IMR-90 (cell line): ENCODE measurements around the gene MAS1L. TPM values are rescaled to one million over a fixed set of nuclear protein-coding genes. Genes with fewer than 3 reads are reported as not detected.

Experiments used
- ATAC-seq: fragments of 200-7000 bp; cut with Tn5 transposase; 2 replicates; pipeline ENCODE4 v1.9.1; 2020; ENCODE audit warnings: low read depth, mild to moderate bottlenecking, moderate library complexity
- BruUV-seq: library from RNA; stranded (reverse); fragments of 400-500 nt; replicated peaks from 2 replicates; lab custom pipeline; 2021; lab: Mats Ljungman, UMichigan
- CTCF ChIA-PET: fragments of 300-600 bp; formaldehyde crosslinking; extraction: SDS; loops from one replicate; lab custom pipeline; 2021; ENCODE audit warnings: antibody characterized with exemption; lab: Yijun Ruan, JAX
- POLR2A ChIA-PET: fragments of 300-600 bp; sonication (Branson Sonifier 250); formaldehyde crosslinking; loops from one replicate; lab custom pipeline; 2022; ENCODE audit warnings: antibody characterized with exemption; ENCODE audit not compliant: unreplicated experiment; lab: Charles Lee
- DNase-seq: peaks from one replicate; pipeline ENCODE4 v3.0.0; 2013
- H2AFZ ChIP-seq: replicated peaks from 2 replicates; pipeline ENCODE3; 2013; ENCODE audit warnings: low read length, mild to moderate bottlenecking; ENCODE audit not compliant: poor library complexity
- H2AK5ac ChIP-seq: 2 replicates; pipeline ENCODE4 v1.6.1; 2013; ENCODE audit warnings: low read depth, low read length, inconsistent platforms
- H2AK9ac ChIP-seq: replicated peaks from 2 replicates; pipeline ENCODE3; 2013; ENCODE audit warnings: mild to moderate bottlenecking, low read depth, low read length, moderate library complexity; ENCODE audit not compliant: poor library complexity
- H2BK120ac ChIP-seq: 2 replicates; pipeline ENCODE4 v1.6.1; 2013; ENCODE audit warnings: low read depth, low read length, inconsistent platforms
- H2BK15ac ChIP-seq: 3 replicates; pipeline ENCODE4 v1.6.1; 2013; ENCODE audit warnings: low read depth, low read length, inconsistent platforms
- H2BK20ac ChIP-seq: 2 replicates; pipeline ENCODE4 v1.6.1; 2013; ENCODE audit warnings: low read depth, mild to moderate bottlenecking, inconsistent platforms, low read length, moderate library complexity
- H2BK5ac ChIP-seq: 2 replicates; pipeline ENCODE4 v1.6.1; 2013; ENCODE audit warnings: mild to moderate bottlenecking, low read depth, low read length, inconsistent platforms; ENCODE audit not compliant: poor library complexity, severe bottlenecking
- H3K14ac ChIP-seq: replicated peaks from 2 replicates; pipeline ENCODE4 v1.6.1; 2013; ENCODE audit warnings: low read depth, low read length, inconsistent platforms
- H3K18ac ChIP-seq: 2 replicates; pipeline ENCODE4 v1.6.1; 2013; ENCODE audit warnings: low read depth, low read length, control low read depth
- H3K23ac ChIP-seq: 2 replicates; pipeline ENCODE4 v1.6.1; 2013; ENCODE audit warnings: low read depth, low read length, inconsistent platforms
- H3K27ac ChIP-seq: 2 replicates; pipeline ENCODE4 v1.5.1; 2013; ENCODE audit warnings: mild to moderate bottlenecking, control low read depth, low read length; ENCODE audit not compliant: insufficient read depth
- H3K27me3 ChIP-seq: 2 replicates; pipeline ENCODE4 v1.6.1; 2013; ENCODE audit warnings: low read length; ENCODE audit not compliant: control insufficient read depth, insufficient read depth
- H3K36me3 ChIP-seq: 2 replicates; pipeline ENCODE4 v1.6.1; 2013; ENCODE audit warnings: low read length, mixed read lengths; ENCODE audit not compliant: control insufficient read depth, insufficient read depth
- H3K4ac ChIP-seq: 2 replicates; pipeline ENCODE4 v1.6.1; 2013; ENCODE audit warnings: low read depth, low read length, inconsistent platforms
- H3K4me1 ChIP-seq: 2 replicates; pipeline ENCODE4 v1.6.1; 2013; ENCODE audit warnings: low read length, mixed read lengths; ENCODE audit not compliant: control insufficient read depth, insufficient read depth
- H3K4me2 ChIP-seq: 2 replicates; pipeline ENCODE4 v1.6.1; 2013; ENCODE audit warnings: low read depth, mild to moderate bottlenecking, control low read depth, low read length, moderate library complexity
- H3K4me3 ChIP-seq: 2 replicates; pipeline ENCODE4 v1.5.1; 2013; ENCODE audit warnings: low read depth, mild to moderate bottlenecking, control low read depth, low read length, moderate library complexity; ENCODE audit not compliant: insufficient read depth
- H3K56ac ChIP-seq: 2 replicates; pipeline ENCODE4 v1.6.1; 2013; ENCODE audit warnings: low read length, inconsistent platforms; ENCODE audit not compliant: insufficient read depth; ENCODE audit errors: extremely low read depth
- H3K79me1 ChIP-seq, 2 experiments: 2 replicates each; pipeline ENCODE4 v1.6.1; 2013; ENCODE audit warnings: low read length in 2 of 2, inconsistent platforms in 1 of 2, low read depth in 1 of 2
- H3K9ac ChIP-seq: 2 replicates; pipeline ENCODE4 v1.6.1; 2013; ENCODE audit warnings: low read depth, low read length, control low read depth
- H3K9me1 ChIP-seq: 2 replicates; pipeline ENCODE4 v1.6.1; 2013; ENCODE audit warnings: low read length, inconsistent platforms; ENCODE audit not compliant: insufficient read depth
- H3K9me3 ChIP-seq: 2 replicates; pipeline ENCODE4 v1.6.1; 2013; ENCODE audit warnings: low read length; ENCODE audit not compliant: control insufficient read depth, insufficient read depth
- H4K20me1 ChIP-seq: 2 replicates; pipeline ENCODE4 v1.6.1; 2013; ENCODE audit warnings: low read length, inconsistent platforms; ENCODE audit not compliant: insufficient read depth
- H4K5ac ChIP-seq: 2 replicates; pipeline ENCODE4 v1.6.1; 2013; ENCODE audit warnings: mild to moderate bottlenecking, low read depth, low read length, control low read depth
- H4K8ac ChIP-seq, 2 experiments: 2 replicates each; pipeline ENCODE4 v1.6.1; 2013; ENCODE audit warnings: low read depth in 2 of 2, low read length in 2 of 2, control low read depth in 1 of 2, inconsistent platforms in 1 of 2
- H4K91ac ChIP-seq: 2 replicates; pipeline ENCODE4 v1.6.1; 2013; ENCODE audit warnings: low read depth, low read length, inconsistent platforms; ENCODE audit not compliant: insufficient read depth
- BHLHE40 ChIP-seq: fragments of 150-350 bp; IDR thresholded peaks from 2 replicates; pipeline ENCODE4 v1.6.1; 2016; ENCODE audit warnings: mild to moderate bottlenecking, low read depth, low read length
- CEBPB ChIP-seq: IDR thresholded peaks from 2 replicates; pipeline ENCODE4 v1.6.1; 2012; ENCODE audit warnings: low read depth, low read length, improper control_type of control experiment
- CHD1 ChIP-seq: IDR thresholded peaks from 2 replicates; pipeline ENCODE4 v1.6.1; 2012; ENCODE audit warnings: low read depth, low read length, improper control_type of control experiment
- CTCF ChIP-seq: conservative IDR thresholded peaks from 2 replicates; pipeline ENCODE4 v1.5.1; 2012; ENCODE audit warnings: mild to moderate bottlenecking, low read depth, low read length, improper control_type of control experiment
- FOS ChIP-seq: fragments of 150-350 bp; IDR thresholded peaks from 2 replicates; pipeline ENCODE4 v1.6.1; 2016; ENCODE audit warnings: low read depth, low read length
- MAZ ChIP-seq: IDR thresholded peaks from 2 replicates; pipeline ENCODE4 v1.6.1; 2012; ENCODE audit warnings: low read depth, mild to moderate bottlenecking, low read length, improper control_type of control experiment, moderate library complexity, borderline replicate concordance
- MXI1 ChIP-seq: IDR thresholded peaks from 2 replicates; pipeline ENCODE4 v1.6.1; 2012; ENCODE audit warnings: low read depth, mild to moderate bottlenecking, low read length, moderate library complexity, borderline replicate concordance
- RAD21 ChIP-seq: IDR thresholded peaks from 2 replicates; pipeline ENCODE4 v1.6.1; 2012; ENCODE audit warnings: low read length, improper control_type of control experiment
- RCOR1 ChIP-seq: IDR thresholded peaks from 2 replicates; pipeline ENCODE4 v1.6.1; 2012; ENCODE audit warnings: mild to moderate bottlenecking, low read length, improper control_type of control experiment; ENCODE audit not compliant: insufficient replicate concordance
- RFX5 ChIP-seq: IDR thresholded peaks from 2 replicates; pipeline ENCODE4 v1.8.0; 2012; ENCODE audit warnings: low read depth, mild to moderate bottlenecking, low read length, moderate library complexity
- SMC3 ChIP-seq: fragments of 150-350 bp; IDR thresholded peaks from 2 replicates; pipeline ENCODE4 v1.6.1; 2016; ENCODE audit warnings: low read depth, mild to moderate bottlenecking, antibody characterized with exemption, low read length, moderate library complexity
- USF2 ChIP-seq: fragments of 150-350 bp; IDR thresholded peaks from 2 replicates; pipeline ENCODE4 v1.6.1; 2017; ENCODE audit warnings: mild to moderate bottlenecking, antibody characterized with exemption, low read length, low read depth
- WGBS, 2 experiments: methylation state at CpG; one replicate each; pipeline versions ENCODE4 v1.1.5 to v1.1.7; 2013; ENCODE audit warnings: missing lambda C conversion rate in 2 of 2; ENCODE audit not compliant: insufficient read length in 1 of 2; ENCODE audit errors: extremely low coverage in 2 of 2; 5-methylcytosine and 5-hydroxymethylcytosine counted together
- dilution Hi-C: fragments of 300-500 bp; cut with HindIII; formaldehyde crosslinking; loops from one replicate; pipeline ENCODE4 v1.14.3; 2018; ENCODE audit warnings: low sequenced_read_pairs; ENCODE audit not compliant: unreplicated experiment
- in situ Hi-C: fragments of 300-500 bp; cut with MboI; formaldehyde crosslinking; loops from 3 replicates; pipeline ENCODE4 v1.14.3; 2019; ENCODE audit warnings: low sequenced_read_pairs, inconsistent platforms, mixed read lengths
- intact Hi-C: fragments of 100-400 bp; cut with micrococcal nuclease; formaldehyde crosslinking; loops from 2 replicates; pipeline ENCODE4 v1.10.0; 2022
- polyA plus RNA-seq, 3 experiments: library from polyadenylated mRNA; depleted of rRNA; stranded (reverse); fragments of >200 nt; gene quantifications; 2 replicates each; pipeline ENCODE4 v1.2.3, GENCODE V29; 2012; ENCODE audit warnings: low replicate concordance in 1 of 3
- total RNA-seq: library from RNA; depleted of rRNA; stranded (reverse); fragments of >200 nt; gene quantifications from 2 replicates; pipeline ENCODE4 v1.2.3, GENCODE V29; 2012

Gene MAS1L
- total and polyA plus RNA-seq, 2 of the 4 experiments (the other 2 are of a cell fraction), result not detected

GRCh38 chr6:29490552-29490951, 2.8 kb upstream of the MAS1L start:
- Histone ChIP-seq H3K79me1 (no peaks in the 10 kb centered on the region), H4K91ac (no peak overlapping the region), H3K23ac (no peak overlapping the region), H4K20me1 (no peaks in the 10 kb centered on the region), H3K4me3 (no peak overlapping the region), H3K36me3 (no peaks in the 10 kb centered on the region), H3K4me2 (no peak overlapping the region), H3K27ac (no peak overlapping the region), H3K14ac (no peak overlapping the region), H4K5ac (no peak overlapping the region), H3K18ac (no peak overlapping the region), H3K4ac (no peak overlapping the region), H2AFZ (no peak overlapping the region), H2BK15ac (no peak overlapping the region), H3K4me1 (no peaks in the 10 kb centered on the region), H3K9me1 (no peaks in the 10 kb centered on the region), H3K56ac (no peak overlapping the region), H3K9ac (no peak overlapping the region), H2AK5ac (no peak overlapping the region), H4K8ac (no peak overlapping the region), H2BK120ac (no peak overlapping the region), H2AK9ac (no peak overlapping the region), H3K27me3 (no peaks in the 10 kb centered on the region), H2BK5ac (no peak overlapping the region), H2BK20ac (no peak overlapping the region), H3K9me3 (peaks cover 11% of the 10 kb centered on the region)
- ATAC-seq, result no peak
- no TSS peak for BruUV-seq
- no CpG with 5 or more reads among the region's 2 CpGs for WGBS, 2 experiments
- CTCF ChIA-PET, result no interaction called here
- intact Hi-C loops, result no loop called here
- no peak for DNase-seq
- in situ Hi-C loops, result no loop called here
- dilution Hi-C loops, result no loop called here
- TF ChIP-seq USF2 (no peak), RCOR1 (no peak), CTCF (no peak), BHLHE40 (no peak), SMC3 (no peak), RAD21 (no peak), CHD1 (no peak), CEBPB (no peak), MAZ (no peak), FOS (no peak), MXI1 (no peak), RFX5 (no peak)
- POLR2A ChIA-PET, result no interaction called here
